HG03066 (cell line): ENCODE results near the gene CHIC1.

Experiments used
- ATAC-seq: cut with Tn5 transposase; IDR thresholded peaks from one replicate; pipeline ENCODE4 v1.9.1; 2021; ENCODE audit warnings: low read depth; ENCODE audit not compliant: unreplicated experiment

The CHIC1 gene

DNA sequence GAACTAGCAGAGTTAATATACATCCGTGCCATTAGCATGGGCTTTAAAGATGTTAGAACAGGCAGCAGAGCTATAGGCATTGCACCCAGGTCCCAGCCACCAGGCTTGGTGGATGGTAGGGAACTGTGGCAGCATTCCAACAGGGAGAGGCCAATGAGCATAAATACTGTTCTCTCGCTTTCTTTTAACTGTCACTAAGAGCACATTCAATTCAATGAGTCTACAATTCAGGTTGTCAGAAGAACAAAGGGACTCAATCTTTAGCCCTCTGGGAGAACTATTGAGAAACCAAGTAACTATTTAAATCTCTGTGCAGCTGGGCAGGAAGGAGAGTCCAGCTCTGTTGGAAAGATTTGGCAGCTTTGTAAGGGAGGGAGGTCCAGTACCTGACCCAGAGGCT is 165.6 kb downstream of the CHIC1 start:
- ATAC-seq: no peak
